Skeletal muscle tissue (tissue), 4 donors: ENCODE data around the gene PTPRA. TPM values are rescaled to one million over a fixed set of nuclear protein-coding genes. Genes with fewer than 3 reads are reported as not detected.

Source experiments
- H3K27ac ChIP-seq: one replicate; pipeline ENCODE4 v1.7.0; 2013; ENCODE audit warnings: mild to moderate bottlenecking, low read depth, low read length, inconsistent platforms
- H3K27me3 ChIP-seq, 3 donors: one replicate each; pipeline ENCODE4 v1.7.0; 2013; ENCODE audit warnings: low read length in 3 of 3; ENCODE audit not compliant: control insufficient read depth in 3 of 3, insufficient read depth in 3 of 3
- H3K36me3 ChIP-seq, 3 donors: one replicate each; pipeline ENCODE4 v1.7.0; 2013; ENCODE audit warnings: low read length in 3 of 3; ENCODE audit not compliant: control insufficient read depth in 3 of 3, insufficient read depth in 3 of 3
- H3K4me1 ChIP-seq, 3 donors: one replicate each; pipeline ENCODE4 v1.7.0; 2013; ENCODE audit warnings: low read length in 3 of 3, mild to moderate bottlenecking in 3 of 3; ENCODE audit not compliant: control insufficient read depth in 3 of 3, insufficient read depth in 3 of 3
- H3K4me3 ChIP-seq, 3 donors: one replicate each; pipeline ENCODE4 v1.7.0; 2013; ENCODE audit warnings: low read length in 3 of 3
- H3K9ac ChIP-seq, 3 donors: one replicate each; pipeline ENCODE4 v1.7.0; 2013; ENCODE audit warnings: low read length in 3 of 3, mild to moderate bottlenecking in 3 of 3, moderate library complexity in 2 of 3, low read depth in 1 of 3
- H3K9me3 ChIP-seq, 3 donors: one replicate each; pipeline ENCODE4 v1.7.0; 2013; ENCODE audit warnings: low read length in 3 of 3; ENCODE audit not compliant: control insufficient read depth in 3 of 3
- total RNA-seq: library from RNA; depleted of rRNA; stranded (reverse); fragments of >200 nt; gene quantifications from one replicate; pipeline ENCODE4 v1.2.3, GENCODE V29; 2014
- donor health status: Osteomylitis.

Gene PTPRA
- total RNA-seq, 1 donor from 2014 or later: 93.4 TPM

DNA sequence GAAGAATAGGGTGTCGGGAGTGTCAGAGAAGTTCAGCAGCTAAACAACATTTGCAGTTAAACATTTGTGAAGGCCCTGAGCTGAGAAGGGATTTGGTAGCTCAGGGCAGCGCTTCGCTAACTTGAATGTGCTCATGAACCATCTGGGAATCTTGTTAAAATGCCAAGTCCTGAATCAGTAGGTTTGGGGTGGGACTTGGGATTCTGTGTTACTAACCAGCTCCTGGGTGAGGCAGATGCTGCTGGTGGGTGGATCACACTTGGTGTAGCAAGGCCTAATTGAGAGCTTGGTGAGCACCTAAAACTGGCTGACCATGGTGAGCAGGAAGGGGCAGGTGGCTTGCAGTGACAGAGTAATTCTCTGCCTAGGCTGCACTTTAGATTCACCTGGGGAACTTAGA is 5.9 kb downstream of the PTPRA start:
- Histone ChIP-seq H3K9ac (no peak overlapping the region), H3K4me3 (no peak overlapping the region), H3K27me3 (no peaks in the 10 kb centered on the region), H3K9me3 (no peaks in the 10 kb centered on the region), H3K4me1 (peaks cover 17 to 25% (median 20%) of the 10 kb centered on the region in 3 donors), H3K27ac (no peak overlapping the region), H3K36me3 (peaks cover 0 to 2% (median 0%) of the 10 kb centered on the region in 3 donors)

DNA sequence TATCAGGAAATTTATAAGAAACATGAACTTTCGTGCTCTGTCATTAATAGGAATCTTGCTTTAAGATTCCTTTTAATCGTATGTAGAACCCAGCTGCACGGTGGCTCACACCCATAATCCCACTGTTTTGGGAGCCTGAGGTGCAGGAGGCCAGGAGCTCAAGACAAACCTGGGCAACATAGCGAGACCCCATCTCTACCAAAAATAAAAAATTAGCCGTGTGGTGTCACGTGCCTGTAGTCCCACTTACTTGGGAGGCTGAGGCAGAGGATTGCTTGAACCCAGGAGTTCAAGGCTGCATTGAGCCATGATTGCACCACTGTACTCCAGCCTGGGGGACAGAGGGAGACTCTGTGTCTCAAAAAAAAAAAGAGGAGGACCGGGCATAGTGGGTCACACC is 7.4 kb downstream of the PTPRA start:
- no peaks in the 10 kb centered on the region for H3K9me3 ChIP-seq
- no peak overlapping the region for H3K27ac ChIP-seq
- peaks cover 6 to 11% (median 7%) of the 10 kb centered on the region in 3 donors for H3K4me1 ChIP-seq
- no peaks in the 10 kb centered on the region for H3K36me3 ChIP-seq
- no peak overlapping the region for H3K9ac ChIP-seq
- H3K4me3 ChIP-seq: no peak overlapping the region
- H3K27me3 ChIP-seq: no peaks in the 10 kb centered on the region

DNA sequence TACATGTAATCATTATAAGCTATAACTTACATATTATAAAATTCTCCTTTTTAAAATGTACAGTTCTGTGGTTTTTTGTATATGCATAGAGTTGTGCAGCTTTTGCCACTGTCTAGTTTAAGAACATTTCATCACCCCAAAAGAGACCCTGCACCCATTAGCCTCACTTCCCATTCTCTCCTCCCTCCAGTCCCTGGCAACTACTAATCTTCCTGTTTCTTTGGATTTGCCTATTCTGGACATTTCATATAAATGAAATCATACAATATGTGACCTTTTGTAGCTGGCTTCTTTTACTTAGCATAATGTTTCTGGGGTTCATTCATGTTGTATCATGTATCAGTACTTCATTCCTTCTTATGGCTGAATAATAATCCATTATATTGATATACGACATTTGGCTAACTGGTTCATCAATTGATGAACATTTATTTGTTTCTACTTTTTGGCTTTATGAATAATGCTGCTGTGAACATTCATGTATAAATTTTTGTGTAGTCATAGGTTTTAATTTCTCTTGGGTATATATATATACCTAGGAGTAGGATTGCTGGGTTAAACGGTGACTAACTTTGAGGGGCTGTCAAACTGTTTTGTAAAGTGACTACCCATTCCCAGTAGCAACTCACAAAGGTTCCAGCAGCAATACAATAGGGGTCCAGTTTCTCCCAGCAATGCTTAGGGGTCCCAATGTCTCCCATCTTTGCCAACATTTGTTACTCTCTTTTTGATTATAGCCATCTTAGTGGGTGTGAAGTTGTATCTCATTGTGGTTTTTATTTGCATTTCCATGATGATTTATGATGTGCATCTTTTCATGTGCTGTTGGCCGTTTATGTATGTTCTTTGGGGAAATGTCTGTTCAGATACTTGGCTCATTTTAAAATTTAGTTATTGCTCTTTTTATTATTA is 10.7 kb downstream of the PTPRA start:
- H3K4me1 ChIP-seq: peaks cover 2 to 4% (median 3%) of the 10 kb centered on the region in 3 donors
- no peaks in the 10 kb centered on the region for H3K9me3 ChIP-seq

DNA sequence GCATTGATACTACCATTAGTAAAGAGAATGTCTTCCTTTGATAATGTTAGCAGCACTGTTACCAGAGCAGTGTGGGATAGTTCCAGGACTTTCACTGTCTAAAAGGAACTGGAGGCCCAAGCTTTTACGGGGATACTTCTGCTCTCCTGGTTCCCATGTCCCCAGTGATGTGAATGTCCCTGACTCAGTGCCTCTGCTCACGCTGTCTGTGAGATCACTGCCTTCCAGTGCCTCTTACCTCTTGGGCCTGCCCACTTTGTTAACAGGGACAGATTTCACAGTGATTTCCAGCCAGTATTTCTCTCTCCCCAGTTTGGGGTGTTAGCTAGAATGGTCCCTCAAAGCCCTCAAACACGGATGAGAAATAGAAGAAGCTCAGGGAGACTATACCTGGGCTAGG is 14.4 kb downstream of the PTPRA start:
- Histone ChIP-seq H3K27ac (no peak overlapping the region), H3K9ac (no peak overlapping the region), H3K4me3 (no peak overlapping the region), H3K4me1 (peaks cover 6 to 21% (median 13%) of the 10 kb centered on the region in 3 donors), H3K36me3 (no peaks in the 10 kb centered on the region), H3K27me3 (no peaks in the 10 kb centered on the region), H3K9me3 (no peaks in the 10 kb centered on the region)

More for the DNA sequence above, 10.7 kb downstream of the PTPRA start:
- H3K9ac ChIP-seq: no peak overlapping the region
- H3K4me3 ChIP-seq: no peak overlapping the region
- H3K27ac ChIP-seq: no peak overlapping the region
- no peaks in the 10 kb centered on the region for H3K36me3 ChIP-seq
- no peaks in the 10 kb centered on the region for H3K27me3 ChIP-seq

DNA sequence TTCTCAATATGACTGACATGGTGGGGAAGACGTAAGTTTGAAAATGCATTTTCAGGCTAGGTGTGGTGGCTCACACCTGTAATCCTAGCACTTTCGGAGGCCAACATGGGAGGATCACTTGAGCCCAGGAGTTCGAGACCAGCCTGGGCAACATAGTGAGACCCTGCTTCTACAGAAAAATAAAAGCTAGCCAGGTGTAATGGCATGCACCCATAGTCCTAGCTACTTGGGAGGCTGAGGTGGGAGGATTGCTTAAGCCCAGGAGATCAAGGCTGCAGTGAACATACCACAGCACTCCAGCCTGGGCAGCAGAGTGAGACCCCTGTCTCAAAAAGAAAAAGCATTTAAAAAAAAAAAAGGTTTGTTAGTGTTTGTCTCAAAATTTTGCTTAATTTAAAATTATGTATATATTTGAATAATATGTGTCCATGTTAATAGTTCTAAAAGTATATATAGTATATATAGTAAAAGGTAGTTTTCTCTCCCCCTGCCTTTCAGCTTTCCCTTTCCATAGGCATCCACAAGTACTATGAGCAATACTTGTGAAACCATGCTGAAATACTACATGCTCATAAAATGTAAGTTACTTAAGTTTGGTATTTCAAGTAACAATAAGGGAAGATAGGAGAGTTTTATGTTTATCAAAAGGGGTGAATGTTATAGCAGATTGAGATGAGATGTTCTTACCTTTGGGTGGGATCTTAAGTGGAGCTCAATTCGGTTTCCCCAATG is 15.1 kb downstream of the PTPRA start:
- H3K9ac ChIP-seq: no peak overlapping the region
- H3K4me1 ChIP-seq: peaks cover 6 to 24% (median 13%) of the 10 kb centered on the region in 3 donors
- H3K9me3 ChIP-seq: no peaks in the 10 kb centered on the region
- H3K4me3 ChIP-seq: no peak overlapping the region
- H3K36me3 ChIP-seq: no peaks in the 10 kb centered on the region
- H3K27ac ChIP-seq: no peak overlapping the region
- no peaks in the 10 kb centered on the region for H3K27me3 ChIP-seq

DNA sequence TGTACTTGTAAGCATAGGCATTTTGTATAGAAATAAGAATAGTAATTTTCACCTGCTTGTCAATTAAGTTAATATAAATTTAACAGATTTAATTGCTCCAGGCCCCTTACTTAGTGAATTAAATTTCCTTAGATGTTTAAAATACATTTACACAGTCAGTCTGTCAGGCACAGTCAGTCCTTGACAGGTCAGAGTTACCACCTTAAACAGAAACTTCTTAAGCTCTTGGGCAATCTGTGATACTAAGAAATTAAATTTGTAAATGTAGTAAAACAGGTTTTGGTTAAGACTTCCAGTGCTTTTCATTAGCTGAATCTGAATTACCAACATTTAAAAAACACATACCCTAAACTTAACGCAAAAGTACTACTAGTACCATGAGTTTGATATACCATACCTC is 15.9 kb downstream of the PTPRA start:
- Histone ChIP-seq H3K9me3 (no peaks in the 10 kb centered on the region), H3K4me1 (peaks cover 6 to 24% (median 13%) of the 10 kb centered on the region in 3 donors), H3K27ac (no peak overlapping the region), H3K4me3 (no peak overlapping the region), H3K36me3 (no peaks in the 10 kb centered on the region), H3K9ac (no peak overlapping the region), H3K27me3 (no peaks in the 10 kb centered on the region)

DNA sequence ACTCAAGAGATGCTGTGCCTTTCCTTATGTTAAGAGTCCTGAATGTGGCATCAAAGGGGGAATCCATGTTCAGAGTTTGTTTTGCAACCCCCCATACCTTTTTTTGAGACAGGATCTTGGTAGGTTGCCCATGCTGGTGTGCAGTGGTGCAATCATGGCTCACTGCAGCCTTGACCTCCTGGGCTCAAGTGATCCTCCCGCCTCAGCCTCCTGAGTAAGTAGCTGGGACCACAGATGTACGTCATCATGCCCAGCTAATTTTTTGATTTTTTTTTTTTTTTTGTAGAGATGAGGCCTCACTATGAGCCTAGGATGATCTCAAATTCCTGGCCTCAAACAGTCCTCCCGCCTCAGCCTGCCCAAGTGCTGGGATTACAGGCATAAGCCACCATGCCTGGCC is 16.5 kb downstream of the PTPRA start:
- Histone ChIP-seq H3K27ac (no peak overlapping the region), H3K36me3 (no peaks in the 10 kb centered on the region), H3K9ac (no peak overlapping the region), H3K4me3 (no peak overlapping the region), H3K27me3 (no peaks in the 10 kb centered on the region), H3K9me3 (no peaks in the 10 kb centered on the region), H3K4me1 (peaks cover 6 to 24% (median 13%) of the 10 kb centered on the region in 3 donors)

DNA sequence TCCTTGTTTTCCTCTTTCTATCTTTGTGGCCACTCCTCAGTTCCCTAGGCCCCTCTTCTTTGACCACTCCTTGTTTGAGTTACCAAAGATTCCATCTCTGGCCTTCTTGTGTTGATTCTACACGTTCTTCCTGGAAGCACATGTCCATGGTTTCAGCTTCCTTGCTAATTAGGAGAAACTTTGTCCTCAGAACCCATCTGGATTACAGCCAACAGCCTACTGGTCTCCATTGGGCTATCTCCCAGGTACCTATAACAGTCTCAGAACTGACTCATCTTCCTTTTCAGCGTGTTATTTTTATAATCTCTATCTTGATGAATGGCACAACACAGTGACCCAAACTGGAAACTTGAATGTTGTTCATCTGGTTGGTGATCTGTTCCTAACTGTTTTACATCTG is 17.5 kb downstream of the PTPRA start:
- no peaks in the 10 kb centered on the region for H3K36me3 ChIP-seq
- H3K9me3 ChIP-seq: peaks cover 0 to 2% (median 0%) of the 10 kb centered on the region in 3 donors
- H3K9ac ChIP-seq: no peak overlapping the region
- no peaks in the 10 kb centered on the region for H3K27me3 ChIP-seq
- peaks cover 6 to 24% (median 13%) of the 10 kb centered on the region in 3 donors for H3K4me1 ChIP-seq
- H3K27ac ChIP-seq: no peak overlapping the region
- no peak overlapping the region for H3K4me3 ChIP-seq

DNA sequence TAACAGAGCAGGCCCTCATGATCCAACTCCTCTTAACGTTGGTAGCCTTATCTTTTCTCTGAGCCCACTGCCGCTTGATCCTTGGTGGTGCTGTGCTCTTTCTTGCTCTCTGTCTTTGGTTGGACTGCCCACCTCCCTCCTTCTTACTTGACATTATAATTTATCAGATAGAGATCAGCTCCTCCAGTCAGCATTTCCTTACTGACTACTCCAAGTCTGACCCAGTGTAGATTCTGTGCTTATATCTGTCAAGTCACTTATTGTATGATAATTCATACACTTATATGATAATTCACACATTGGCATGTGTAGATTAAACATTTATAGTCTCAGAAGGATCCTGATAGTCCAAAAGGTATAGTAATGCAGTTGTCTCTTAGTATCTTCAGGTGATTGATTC is 18.1 kb downstream of the PTPRA start:
- H3K27ac ChIP-seq: no peak overlapping the region
- peaks cover 6 to 24% (median 13%) of the 10 kb centered on the region in 3 donors for H3K4me1 ChIP-seq
- H3K4me3 ChIP-seq: no peak overlapping the region
- H3K36me3 ChIP-seq: no peaks in the 10 kb centered on the region
- H3K9me3 ChIP-seq: peaks cover 0 to 2% (median 0%) of the 10 kb centered on the region in 3 donors
- H3K9ac ChIP-seq: no peak overlapping the region
- no peaks in the 10 kb centered on the region for H3K27me3 ChIP-seq

DNA sequence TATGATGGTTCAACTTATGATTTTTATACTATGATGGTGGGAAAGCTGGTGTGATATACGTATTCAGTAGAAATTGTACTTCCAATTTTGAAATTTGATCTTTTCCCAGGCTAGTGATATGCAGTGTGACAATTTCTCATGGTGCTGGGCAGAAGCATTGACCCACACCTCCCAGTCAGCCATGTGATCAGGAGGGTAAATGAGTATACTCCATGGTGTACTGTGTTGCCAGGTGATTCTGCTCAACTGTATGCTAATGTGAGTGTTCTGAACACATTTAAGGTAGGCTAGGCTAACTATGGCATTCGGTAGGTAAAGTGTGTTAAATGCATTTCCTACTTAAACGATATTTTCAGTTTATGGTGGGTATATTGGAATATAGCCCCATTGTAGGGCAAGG is 19.1 kb downstream of the PTPRA start:
- Histone ChIP-seq H3K9ac (no peak overlapping the region), H3K36me3 (no peaks in the 10 kb centered on the region), H3K27me3 (no peaks in the 10 kb centered on the region), H3K9me3 (peaks cover 0 to 2% (median 0%) of the 10 kb centered on the region in 3 donors), H3K27ac (no peak overlapping the region), H3K4me3 (no peak overlapping the region), H3K4me1 (peaks cover 6 to 24% (median 13%) of the 10 kb centered on the region in 3 donors)
